ENCODE data around the gene SLC16A5.

- TF ChIP-seq CTCF (IDR thresholded peaks at IDR 0.05) (no peak), POLR2A (IDR thresholded peaks at IDR 0.05) (no peak)
These were observed 35.8 kb upstream of the SLC16A5 start for GRCh38 chr17:75051941-75052340.
